ENCODE data around the gene ANKRD33.

Gene ANKRD33, protein sequence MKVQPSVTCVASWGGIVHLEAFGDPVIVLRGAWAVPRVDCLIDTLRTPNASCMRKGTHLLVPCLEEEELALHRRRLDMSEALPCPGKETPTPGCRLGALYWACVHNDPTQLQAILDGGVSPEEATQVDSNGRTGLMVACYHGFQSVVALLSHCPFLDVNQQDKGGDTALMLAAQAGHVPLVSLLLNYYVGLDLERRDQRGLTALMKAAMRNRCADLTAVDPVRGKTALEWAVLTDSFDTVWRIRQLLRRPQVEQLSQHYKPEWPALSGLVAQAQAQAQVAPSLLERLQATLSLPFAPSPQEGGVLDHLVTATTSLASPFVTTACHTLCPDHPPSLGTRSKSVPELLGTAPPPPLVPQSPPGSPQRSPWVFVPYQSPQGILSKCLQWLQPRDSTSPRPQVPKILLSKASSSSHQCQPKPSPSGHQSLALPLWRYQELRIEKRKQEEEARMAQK

DNA sequence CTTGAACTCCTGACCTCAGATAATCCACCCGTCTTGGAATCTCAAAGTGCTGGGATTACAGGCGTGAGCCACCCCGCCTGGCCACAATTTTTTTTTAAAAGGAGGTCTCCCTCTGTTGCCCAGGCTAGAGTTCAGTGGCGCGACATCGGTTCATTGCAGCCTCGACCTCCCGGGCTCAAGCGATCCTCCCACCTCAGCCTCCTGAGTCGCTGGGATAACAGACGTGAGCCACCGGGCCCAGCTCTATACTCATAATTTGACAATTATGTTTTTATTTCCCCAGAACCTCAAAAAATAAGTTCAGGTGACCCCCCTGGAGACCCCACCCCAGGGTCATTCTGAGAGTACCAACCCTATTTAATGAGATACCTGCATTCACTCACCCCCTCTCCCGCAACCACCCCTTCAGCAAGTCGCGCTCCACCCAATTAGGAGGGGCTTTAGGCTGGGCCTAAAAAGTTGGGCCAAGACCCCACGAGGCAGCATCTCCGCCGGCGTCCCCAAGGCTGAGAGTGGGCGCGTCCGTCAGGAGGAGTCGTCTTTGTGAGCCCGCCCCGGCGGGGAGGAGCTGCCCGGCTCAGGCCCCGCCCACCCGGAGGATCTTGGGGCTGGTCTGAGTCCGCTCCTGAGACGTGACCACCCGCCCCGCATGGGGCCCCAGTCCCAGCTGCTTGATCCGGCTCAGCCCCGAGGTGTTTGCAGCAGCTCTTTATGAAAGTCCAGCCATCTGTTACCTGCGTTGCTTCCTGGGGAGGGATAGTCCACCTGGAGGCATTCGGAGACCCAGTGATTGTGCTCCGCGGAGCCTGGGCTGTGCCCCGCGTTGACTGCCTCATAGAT lies at the start of gene ANKRD33:
Gene ANKRD33, plus strand, starts transcription at position 628 of the 840 bp plus-strand sequence. Its CDS starts 84 bp downstream, at position 712.
- DNase-seq: no peak

- no peak for DNase-seq
These were observed 49.1 kb upstream of the ANKRD33 start for GRCh38 chr12:51838762-51839161.

DNA sequence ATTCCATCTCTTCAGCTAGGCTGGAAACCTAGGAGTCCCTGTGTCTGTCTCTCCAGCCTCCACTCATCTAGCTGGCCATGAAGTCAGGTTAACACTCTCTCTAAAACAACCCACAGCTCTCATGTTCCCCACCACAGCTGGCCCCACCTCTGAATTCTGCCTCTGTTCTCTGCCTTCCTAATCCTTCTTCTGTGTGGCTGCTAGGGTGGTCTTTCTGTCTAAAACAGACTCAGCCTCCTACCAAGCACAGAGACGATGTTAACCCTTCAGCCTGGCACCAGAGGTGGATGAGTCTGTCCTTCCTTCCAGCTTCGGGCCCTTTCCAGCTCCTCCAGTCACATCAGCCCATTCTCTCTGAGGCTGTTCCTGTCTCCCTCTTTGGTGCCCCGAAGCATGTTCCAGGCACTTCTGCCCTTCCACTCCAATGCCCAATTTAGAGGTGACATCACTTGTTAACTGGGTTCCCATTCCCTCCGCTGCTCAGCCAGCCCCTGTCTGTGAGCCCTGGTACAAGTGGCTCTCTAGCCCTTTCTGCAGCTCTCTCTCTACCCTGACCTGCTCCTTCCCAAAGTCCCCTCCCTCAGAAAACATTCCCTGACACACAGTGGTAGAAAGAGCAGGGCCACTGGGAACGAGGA lies 48.5 kb upstream of the ANKRD33 start:
- DNase-seq: no peak

GRCh38 chr12:51840966-51841365 lies 46.9 kb upstream of the ANKRD33 start:
- no peak for DNase-seq

DNA sequence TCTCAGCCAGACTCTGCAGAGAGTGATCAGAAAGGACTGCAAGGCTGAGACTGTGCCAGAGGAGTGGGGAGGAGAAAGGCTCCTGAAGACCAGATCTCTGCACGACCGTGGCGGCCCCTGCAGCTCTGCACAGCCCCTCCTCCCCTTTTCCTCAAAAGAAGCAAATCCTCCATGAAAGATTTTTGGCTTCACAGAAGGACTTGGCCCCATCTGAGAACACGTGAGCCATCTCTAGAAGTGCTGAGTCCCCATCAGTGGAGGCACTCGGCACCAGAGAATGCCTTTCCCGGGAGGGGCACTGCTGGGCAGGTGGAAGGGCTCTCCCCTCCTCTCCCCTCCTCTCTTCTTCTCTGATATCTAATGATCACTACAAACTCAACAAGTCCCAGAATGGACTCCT lies 46.2 kb upstream of the ANKRD33 start:
- DNase-seq: no peak

GRCh38 chr12:51844854-51845253 lies 43.0 kb upstream of the ANKRD33 start:
- no peak for DNase-seq

DNA sequence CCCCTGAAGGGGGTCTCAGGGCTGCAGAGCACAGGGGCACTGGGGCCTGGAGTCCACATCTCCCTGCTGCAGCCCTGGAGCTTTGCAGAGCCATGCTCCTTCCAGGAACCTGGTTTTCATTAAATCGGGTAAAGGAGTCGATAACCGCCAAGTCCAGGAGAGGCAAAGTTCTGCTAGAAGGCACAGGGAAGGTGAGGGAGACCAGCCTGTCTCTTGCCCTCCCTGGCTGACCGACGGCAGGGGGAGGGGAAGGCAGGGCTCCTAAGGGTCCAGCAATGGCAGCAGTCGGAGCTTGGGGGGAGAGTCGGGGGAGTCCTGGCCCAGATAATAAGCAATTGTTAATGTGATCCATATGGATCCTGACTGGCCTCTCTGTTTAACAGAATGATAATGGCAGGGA lies 42.4 kb upstream of the ANKRD33 start:
- no peak for DNase-seq

DNA sequence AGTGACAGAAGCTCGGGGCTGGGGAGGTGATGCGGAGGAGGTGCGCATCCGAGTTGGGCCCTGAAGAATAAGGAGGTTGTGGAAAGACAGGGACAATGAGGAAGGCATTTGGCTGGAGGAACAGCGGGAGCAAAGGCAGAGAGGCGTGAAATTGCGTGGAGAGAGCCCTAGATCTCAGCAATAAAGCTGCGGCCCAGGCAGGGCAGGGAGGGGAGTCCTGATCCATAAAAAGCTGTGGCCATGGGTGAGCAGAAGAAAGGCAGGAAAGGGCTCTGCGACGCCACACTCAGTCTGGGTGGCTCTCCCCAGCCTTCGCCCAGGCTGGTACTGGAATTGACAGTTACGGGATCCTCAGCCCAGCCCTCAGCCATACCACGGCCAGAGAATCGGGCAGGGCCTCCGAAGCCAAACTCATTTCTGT lies 41.6 kb upstream of the ANKRD33 start:
- no peak for DNase-seq

DNA sequence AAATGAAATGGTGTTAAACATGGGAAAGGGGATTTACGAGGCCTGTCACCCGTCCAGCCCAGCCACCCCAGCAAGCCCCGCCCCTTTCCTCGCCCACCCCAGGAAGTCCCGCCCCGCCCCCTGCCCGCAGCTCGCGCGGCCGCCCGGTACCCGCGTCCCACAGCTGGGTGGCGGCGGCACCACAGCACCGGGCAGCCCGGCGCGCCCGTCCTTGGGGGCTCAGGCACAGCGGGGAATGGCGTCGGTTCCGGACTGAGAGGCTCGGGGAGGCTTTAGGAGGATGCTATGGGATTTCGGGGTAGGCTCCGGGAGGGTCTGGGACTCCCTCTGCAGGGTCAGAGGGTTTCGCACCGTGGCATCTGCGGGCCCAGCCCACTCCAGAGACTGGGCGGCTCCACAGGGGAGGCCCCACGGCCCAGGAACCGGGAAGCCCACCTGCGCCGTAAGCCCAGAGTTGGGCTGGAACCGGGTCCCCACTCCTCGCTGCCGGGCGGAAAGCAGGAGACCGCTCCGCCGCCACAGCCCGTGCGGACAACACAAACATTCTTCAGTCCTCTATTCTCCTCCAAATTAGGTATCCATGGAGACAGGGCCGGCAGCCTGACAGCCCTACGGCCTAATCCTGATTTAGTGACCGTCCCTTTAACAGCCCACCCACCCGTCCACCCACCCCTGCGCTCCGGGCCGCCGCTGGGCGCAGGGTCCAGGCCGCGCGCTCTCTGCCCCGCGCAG lies 40.8 kb upstream of the ANKRD33 start:
- peak in 9 of 56 donors; percentile 5 to 56 (median 12) for DNase-seq

DNA sequence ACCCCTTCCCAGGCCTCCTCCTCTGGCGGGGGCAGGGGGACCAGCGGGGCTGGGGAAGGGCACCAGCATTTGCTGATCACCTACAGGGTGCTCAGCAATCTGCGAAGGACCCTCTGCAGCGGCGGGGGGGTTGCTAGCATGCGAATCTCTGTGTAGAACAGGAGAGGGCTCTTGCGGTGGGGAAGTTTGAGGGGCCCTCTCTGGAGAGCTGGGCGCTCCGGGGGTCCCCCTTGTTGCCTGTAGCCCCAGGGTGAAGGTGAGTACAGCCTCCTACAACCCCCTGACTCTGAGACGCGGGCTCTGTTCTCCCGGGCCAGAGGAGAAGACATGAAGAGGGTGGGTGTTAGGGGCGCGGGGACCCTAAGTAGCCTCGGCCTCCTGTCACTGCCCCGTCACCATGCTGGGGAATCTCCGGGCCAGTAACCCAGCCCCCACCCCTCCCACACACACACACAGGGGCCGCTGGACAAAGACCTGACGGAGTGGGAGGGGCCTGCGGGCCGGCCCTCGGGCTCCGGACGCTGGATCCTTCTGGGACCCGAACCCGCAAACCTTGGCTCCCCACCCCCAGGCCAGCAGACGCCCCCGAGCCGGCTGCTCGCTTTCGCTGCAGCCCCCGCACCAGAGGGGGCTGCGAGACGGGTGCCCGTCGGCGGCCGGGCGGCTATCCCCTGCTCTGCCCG lies 40.1 kb upstream of the ANKRD33 start:
- peak in 1 of 56 donors; percentile 21 for DNase-seq

DNA sequence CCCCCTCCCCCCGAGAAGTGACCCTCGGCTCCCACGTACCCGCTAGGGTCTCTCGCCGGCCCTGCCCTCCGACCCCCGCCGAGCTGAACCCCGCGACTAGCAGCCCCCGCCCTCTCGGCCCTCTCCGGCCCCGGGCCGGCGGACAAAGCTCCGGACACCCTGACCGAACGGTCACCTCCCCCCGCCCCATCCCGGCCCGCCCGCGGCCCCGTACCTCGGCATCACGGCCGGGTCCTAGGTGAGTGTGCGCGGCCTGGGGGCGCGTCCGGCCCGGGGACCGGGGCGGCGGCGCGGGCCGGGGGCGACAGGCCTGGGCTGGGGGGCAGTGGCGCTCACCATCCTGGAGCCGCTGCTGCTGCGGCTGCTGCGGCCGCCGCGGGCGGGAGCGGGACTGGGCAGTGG lies 39.6 kb upstream of the ANKRD33 start, which contains the start of gene FIGNL2:
Gene FIGNL2, minus strand, starts transcription at position 393 of the 402 bp plus-strand sequence. CDS start 26,305 bp downstream, outside the sequence.
- DNase-seq: no peak

DNA sequence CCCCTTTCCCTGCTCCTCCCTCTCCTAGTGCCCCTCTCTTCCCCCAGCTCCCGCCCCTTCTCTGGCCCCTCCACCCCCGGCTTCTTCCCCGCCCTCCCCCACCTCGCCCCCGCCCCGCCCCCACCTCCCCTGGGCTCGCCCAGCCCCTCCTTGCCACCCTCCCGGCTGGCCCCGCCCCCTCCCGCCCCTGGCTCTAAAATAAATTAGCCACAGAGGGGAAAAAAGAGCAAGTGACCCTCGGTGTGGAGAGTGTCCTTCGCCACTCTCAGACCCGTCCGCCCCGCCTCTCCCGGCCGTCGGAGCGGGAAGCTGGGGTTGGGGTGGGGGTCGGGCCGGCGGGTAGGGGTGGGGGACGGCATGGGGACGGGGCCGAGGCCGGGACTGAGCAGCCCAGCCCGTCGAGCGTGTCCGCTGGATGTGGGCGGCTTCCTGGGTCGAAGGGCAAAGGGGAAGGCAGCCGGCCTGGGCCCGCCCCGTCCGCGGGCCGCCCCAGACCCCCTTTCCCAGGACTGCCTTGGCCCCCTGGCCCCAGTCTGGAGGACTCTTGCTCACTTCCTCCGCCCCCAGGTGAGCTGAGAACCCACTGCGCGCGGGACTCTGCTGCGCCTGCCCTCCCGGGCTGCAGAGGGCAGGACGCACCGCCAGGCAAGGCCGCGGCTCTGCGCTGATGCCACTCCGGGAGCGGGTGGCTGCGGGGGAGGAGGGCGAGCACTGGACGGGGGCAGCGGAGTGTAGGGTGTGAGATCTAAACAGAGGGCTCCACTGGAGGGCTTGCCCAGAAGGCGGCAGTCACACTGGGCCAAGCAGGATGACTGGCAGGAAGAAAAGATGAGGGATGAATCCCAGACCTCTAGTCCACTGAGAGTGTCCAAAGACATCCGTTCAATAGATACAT lies 38.8 kb upstream of the ANKRD33 start:
- DNase-seq: no peak

- DNase-seq: no peak
These were observed 37.6 kb upstream of the ANKRD33 start for GRCh38 chr12:51850081-51850964.

GRCh38 chr12:51850965-51851299 lies 37.0 kb upstream of the ANKRD33 start:
- no peak for DNase-seq

DNA sequence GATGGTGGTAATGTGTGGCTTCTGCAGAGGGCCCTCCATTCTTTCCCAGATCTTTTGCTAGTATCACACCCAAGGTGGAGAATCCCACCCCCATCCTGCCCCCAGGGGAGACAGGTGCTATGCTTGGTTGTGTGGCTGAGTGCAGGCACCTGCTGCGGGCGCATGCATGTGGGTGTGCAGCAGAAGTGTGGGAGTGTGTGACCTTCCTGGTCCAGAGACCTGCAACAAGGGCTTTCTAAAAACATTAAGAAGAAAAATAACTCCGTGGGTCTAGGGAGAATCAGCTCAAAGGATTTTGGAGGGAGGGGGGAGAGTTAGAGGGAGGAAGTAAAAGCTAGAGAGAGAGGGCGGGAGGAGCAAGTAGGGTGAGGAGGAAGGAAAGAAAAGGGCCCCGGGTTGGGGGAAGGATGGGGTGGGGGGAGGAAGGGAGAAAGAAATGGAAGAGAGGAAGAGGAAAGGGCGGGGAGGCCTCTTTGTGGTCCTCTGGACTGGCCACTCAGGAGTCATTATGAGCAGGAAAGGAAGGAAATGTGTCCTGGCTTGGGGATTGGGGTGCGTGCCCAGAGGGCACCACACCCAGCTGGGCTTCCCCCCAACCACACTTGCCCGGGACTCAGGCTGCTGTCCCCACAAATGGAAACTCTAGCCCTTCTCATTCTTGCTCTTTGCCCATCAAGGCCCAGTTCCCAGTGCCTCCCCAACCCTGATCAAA lies 36.3 kb upstream of the ANKRD33 start:
- DNase-seq: no peak

DNA sequence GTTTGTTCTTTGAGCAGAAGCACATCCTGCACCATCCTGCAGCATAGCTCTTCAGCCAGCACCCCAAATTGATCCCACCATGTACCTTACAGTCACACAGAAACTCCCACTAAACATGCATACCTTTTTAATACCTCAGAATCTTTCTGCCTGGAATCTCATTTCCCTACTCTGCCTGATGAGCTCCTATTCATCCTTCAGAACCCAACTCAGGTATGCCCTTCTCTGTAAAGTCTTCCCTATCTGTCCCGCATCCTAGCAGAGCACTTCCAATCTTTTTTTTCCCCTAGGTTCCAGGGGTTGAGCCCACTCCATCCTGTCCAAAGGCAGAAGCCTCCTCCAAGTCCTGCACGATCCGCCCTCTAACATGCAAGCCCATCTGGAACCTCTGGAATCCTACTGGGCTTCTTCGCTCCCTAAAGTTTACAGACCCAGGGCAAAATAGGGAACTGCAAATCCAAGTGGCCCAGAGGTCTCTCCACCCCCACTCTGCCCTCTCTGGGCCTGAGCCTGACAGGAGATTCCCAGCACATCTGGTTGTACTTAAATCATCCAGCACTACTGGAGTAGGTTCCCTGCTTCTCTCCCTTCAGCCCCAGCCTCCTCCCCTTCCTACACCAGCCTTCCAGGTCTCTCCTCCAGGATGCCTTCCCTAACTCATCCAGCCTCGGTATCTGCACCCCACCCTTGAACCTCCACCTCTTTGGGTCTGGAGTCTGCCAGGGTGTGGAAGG lies 35.3 kb upstream of the ANKRD33 start:
- DNase-seq: no peak
